ENCODE data around the gene DMRT3.
A peak's percentile ranks its signal among the peaks of the same experiment; 100 is the strongest.

DMRT3 gene

DNA sequence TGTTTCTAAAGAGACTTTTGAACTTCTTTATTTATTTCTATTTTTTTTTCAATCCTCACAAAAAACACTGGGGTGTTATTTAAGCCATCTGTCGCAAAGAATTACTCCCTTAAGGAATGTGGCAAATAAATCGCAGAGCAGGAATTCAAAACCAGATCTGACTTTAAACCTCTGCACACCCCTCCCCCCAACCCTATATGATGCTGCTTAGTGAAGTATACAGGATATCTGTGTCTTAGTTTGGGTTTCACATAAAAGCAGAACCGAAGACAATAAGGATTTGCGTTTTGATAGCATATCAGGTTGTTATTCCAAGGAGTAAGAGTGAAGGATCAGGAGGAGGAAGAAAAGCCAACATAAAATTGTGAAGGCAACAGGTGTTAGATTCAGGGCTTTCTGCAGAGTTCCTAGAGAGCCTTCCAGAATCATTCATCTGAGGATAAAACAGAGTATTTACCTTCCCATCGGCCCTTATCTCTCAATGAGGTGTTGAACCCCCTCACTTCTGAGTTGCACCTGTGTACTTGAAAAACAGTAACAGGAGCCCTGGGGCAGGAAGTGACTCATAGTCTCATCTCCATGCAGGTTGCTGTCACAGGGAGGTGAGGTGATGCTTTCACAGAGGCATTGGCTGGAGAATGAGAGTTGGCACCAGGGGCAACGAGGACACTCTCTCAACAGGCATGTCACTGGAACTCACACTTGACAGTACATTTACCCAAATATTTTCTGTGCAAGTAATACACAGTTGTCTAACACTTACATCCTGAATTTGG, 33.5 kb upstream of the DMRT3 start:
- DNase-seq (ENCODE audit: low read depth) = peak; percentile 38
- H3K4me3 ChIP-seq (ENCODE audit: low read depth, low read length) = no peak overlapping the region
- TF ChIP-seq, protein P1, sequence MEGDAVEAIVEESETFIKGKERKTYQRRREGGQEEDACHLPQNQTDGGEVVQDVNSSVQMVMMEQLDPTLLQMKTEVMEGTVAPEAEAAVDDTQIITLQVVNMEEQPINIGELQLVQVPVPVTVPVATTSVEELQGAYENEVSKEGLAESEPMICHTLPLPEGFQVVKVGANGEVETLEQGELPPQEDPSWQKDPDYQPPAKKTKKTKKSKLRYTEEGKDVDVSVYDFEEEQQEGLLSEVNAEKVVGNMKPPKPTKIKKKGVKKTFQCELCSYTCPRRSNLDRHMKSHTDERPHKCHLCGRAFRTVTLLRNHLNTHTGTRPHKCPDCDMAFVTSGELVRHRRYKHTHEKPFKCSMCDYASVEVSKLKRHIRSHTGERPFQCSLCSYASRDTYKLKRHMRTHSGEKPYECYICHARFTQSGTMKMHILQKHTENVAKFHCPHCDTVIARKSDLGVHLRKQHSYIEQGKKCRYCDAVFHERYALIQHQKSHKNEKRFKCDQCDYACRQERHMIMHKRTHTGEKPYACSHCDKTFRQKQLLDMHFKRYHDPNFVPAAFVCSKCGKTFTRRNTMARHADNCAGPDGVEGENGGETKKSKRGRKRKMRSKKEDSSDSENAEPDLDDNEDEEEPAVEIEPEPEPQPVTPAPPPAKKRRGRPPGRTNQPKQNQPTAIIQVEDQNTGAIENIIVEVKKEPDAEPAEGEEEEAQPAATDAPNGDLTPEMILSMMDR (IDR thresholded peaks at IDR 0.05; ENCODE audit: insufficient read depth, low read depth, low read length, missing control alignments) = no peak

GRCh38 chr9:947985-948384, 28.5 kb upstream of the DMRT3 start:
- TF ChIP-seq, protein P1 (IDR thresholded peaks at IDR 0.05; ENCODE audit: insufficient read depth, low read depth, low read length, missing control alignments) = no peak
- no peak overlapping the region for H3K4me3 ChIP-seq (ENCODE audit: low read depth, low read length)
- DNase-seq (ENCODE audit: low read depth) = no peak

DNA sequence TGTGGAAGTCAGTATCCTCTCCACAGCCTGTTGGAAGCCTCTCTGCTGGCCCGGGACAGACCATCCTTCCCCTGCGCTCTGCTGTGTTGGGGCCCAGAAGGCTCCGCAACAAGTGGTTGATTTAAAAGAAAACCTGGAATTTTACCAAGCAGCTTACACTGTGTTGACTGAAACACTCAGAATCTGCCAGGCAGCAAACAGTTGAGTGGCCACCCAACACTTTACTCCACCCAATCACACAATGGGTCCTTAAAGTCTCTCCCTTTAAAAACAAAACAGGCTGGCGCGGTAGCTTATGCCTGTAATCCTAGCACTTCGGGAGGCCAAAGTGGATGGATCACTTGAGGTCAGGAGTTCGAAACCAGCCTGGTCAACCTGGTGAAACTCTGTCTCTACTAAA, 28.0 kb upstream of the DMRT3 start:
- DNase-seq (ENCODE audit: low read depth) = no peak
- TF ChIP-seq, protein P1 (IDR thresholded peaks at IDR 0.05; ENCODE audit: insufficient read depth, low read depth, low read length, missing control alignments) = no peak
- H3K4me3 ChIP-seq (ENCODE audit: low read depth, low read length) = no peak overlapping the region

DNA sequence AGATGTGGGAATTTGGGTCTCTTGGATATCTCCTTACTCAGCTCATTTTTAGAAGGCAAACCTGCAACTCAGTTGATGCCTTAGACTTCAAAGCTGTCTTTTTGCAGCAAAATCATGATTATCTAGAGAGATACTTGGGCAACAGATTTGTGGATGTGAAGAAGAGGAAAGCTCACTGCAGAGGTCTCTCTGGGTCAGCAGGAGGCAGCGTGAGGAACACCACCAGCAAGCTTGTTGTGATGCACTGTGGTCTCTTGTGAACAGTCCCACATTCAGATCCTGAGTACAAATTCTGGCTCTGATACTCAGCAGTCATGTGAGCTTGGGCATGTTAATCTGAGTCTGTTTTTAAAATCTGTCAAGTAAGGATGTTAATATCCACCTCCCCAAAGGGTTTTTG, 26.3 kb upstream of the DMRT3 start:
- H3K4me3 ChIP-seq (ENCODE audit: low read depth, low read length) = no peak overlapping the region
- DNase-seq (ENCODE audit: low read depth) = no peak
- TF ChIP-seq, protein P1 (IDR thresholded peaks at IDR 0.05; ENCODE audit: insufficient read depth, low read depth, low read length, missing control alignments) = no peak

GRCh38 chr9:952546-952945, 23.9 kb upstream of the DMRT3 start:
- no peak overlapping the region for H3K4me3 ChIP-seq (ENCODE audit: low read depth, low read length)
- no peak for DNase-seq (ENCODE audit: low read depth)
- TF ChIP-seq, protein P1 (IDR thresholded peaks at IDR 0.05; ENCODE audit: insufficient read depth, low read depth, low read length, missing control alignments) = no peak

DNA sequence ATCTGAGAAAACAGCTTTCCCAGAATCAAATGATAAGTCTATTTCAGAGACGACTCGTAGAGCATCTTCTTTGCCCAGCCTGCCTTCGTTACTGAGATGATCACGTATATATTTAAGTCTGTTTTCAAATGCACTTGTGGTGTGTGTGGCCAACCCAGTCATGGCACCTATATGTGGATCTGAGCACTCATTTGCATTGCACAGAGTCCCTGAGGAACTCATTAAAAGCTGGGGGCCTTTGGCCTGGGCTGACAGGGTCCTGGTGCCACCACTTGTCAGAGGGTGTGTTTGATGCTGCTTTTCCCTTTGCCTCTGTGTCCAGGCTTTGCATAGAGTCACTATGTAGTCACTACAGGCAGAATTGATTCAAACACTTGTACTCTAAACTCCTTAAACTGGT, 17.4 kb upstream of the DMRT3 start:
- TF ChIP-seq, protein P1 (IDR thresholded peaks at IDR 0.05; ENCODE audit: insufficient read depth, low read depth, low read length, missing control alignments) = no peak
- no peak overlapping the region for H3K4me3 ChIP-seq (ENCODE audit: low read depth, low read length)
- no peak for DNase-seq (ENCODE audit: low read depth)

- no peak overlapping the region for H3K4me3 ChIP-seq (ENCODE audit: low read depth, low read length)
- DNase-seq (ENCODE audit: low read depth) = no peak
- TF ChIP-seq, protein P1 (IDR thresholded peaks at IDR 0.05; ENCODE audit: insufficient read depth, low read depth, low read length, missing control alignments) = no peak
Measured at GRCh38 chr9:959914-960313, 16.5 kb upstream of the DMRT3 start.
